MM.1S (cell line): Measurements from ENCODE around the gene TCF23.

Experiments used
- DNase-seq: peaks from one replicate; pipeline ENCODE4 v3.0.0-alpha.2; 2015
- H2AFZ ChIP-seq: fragments of 300-600 bp; sonication (generic); 2 replicates; pipeline ENCODE4 v1.6.0; 2016; ENCODE audit warnings: antibody characterized with exemption, low read length
- H3F3A ChIP-seq: fragments of 300-600 bp; sonication (generic); 2 replicates; pipeline ENCODE4 v1.6.1; 2016; ENCODE audit warnings: mild to moderate bottlenecking, antibody characterized with exemption, low read length, moderate library complexity, mixed read lengths; ENCODE audit not compliant: insufficient read depth
- H3K27ac ChIP-seq: fragments of 300-600 bp; sonication (generic); 2 replicates; pipeline ENCODE4 v1.5.1; 2016; ENCODE audit warnings: mild to moderate bottlenecking, low read length
- H3K27me3 ChIP-seq: fragments of 300-600 bp; sonication (generic); replicated peaks from 2 replicates; pipeline ENCODE4 v1.6.0; 2016; ENCODE audit warnings: low read length; ENCODE audit not compliant: insufficient read depth
- H3K36me3 ChIP-seq: fragments of 300-600 bp; sonication (generic); replicated peaks from 2 replicates; pipeline ENCODE4 v1.6.1; 2016; ENCODE audit warnings: mild to moderate bottlenecking, low read length, mixed read lengths; ENCODE audit not compliant: insufficient read depth
- H3K4me1 ChIP-seq: fragments of 300-600 bp; sonication (generic); 2 replicates; pipeline ENCODE4 v1.6.1; 2016; ENCODE audit warnings: low read length, mixed read lengths
- H3K4me2 ChIP-seq: fragments of 300-600 bp; sonication (generic); 2 replicates; pipeline ENCODE4 v1.6.0; 2016; ENCODE audit warnings: low read depth, low read length
- H3K4me3 ChIP-seq: fragments of 300-600 bp; sonication (generic); 2 replicates; pipeline ENCODE4 v1.5.1; 2016; ENCODE audit warnings: low read length, mixed read lengths
- H3K79me2 ChIP-seq: fragments of 300-600 bp; sonication (generic); 2 replicates; pipeline ENCODE4 v1.6.1; 2016; ENCODE audit warnings: mixed run types, low read length, mixed read lengths
- H3K9ac ChIP-seq: fragments of 300-600 bp; sonication (generic); 2 replicates; pipeline ENCODE4 v1.6.1; 2016; ENCODE audit warnings: low read length, mixed read lengths
- H3K9me2 ChIP-seq: fragments of 300-600 bp; sonication (generic); replicated peaks from 2 replicates; pipeline ENCODE4 v1.6.1; 2016; ENCODE audit warnings: mild to moderate bottlenecking, low read length, mixed read lengths; ENCODE audit not compliant: insufficient read depth
- H3K9me3 ChIP-seq: fragments of 300-600 bp; sonication (generic); replicated peaks from 2 replicates; pipeline ENCODE4 v1.6.1; 2016; ENCODE audit warnings: mild to moderate bottlenecking, low read length, mixed read lengths; ENCODE audit not compliant: insufficient read depth
- H4K20me1 ChIP-seq: fragments of 300-600 bp; sonication (generic); 2 replicates; pipeline ENCODE4 v1.6.1; 2016; ENCODE audit warnings: mild to moderate bottlenecking, low read length, moderate library complexity, mixed read lengths; ENCODE audit not compliant: insufficient read depth
- EZH2 ChIP-seq: fragments of 300-600 bp; sonication (generic); optimal IDR thresholded peaks from 2 replicates; pipeline ENCODE3; 2017; ENCODE audit warnings: low read depth, mild to moderate bottlenecking, antibody characterized with exemption, low read length, mixed read lengths
- EZH2phosphoT487 ChIP-seq: fragments of 300-600 bp; sonication (generic); IDR thresholded peaks from 2 replicates; pipeline ENCODE4 v1.6.1; 2018; ENCODE audit warnings: antibody characterized with exemption, low read length
- TF ChIP-seq, protein P1 (sequence below): fragments of 300-600 bp; sonication (generic); IDR thresholded peaks from 2 replicates; pipeline ENCODE4 v1.5.1; 2016; ENCODE audit warnings: antibody characterized with exemption, low read length, mixed read lengths

The TCF23 gene

DNA sequence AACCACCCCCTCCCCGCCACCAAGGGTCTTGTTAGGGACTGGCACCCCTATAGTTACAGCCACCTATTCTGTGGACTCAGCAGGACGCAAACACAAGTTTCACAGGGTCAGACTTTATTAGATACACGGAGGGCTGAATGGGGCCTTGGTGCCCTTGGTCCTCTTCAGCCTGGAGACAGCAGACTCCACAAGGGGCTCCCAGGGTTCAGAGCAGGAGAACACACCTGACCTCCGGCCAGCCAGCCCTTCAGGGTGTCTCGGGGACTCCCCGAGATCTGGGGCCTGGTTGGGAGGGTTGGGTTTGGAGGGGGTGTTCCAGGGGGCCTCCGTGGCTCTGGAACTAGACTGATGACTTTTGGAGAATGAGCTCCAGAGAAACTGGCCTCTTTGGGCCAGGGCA, 12.1 kb upstream of the TCF23 start:
- 0 out of 2 replicates have a peak, but pooled peaks cover 11% of the 10 kb centered on the region for H3F3A ChIP-seq
- H3K4me2 ChIP-seq: no peak overlapping the region
- no peak overlapping the region for H3K27ac ChIP-seq
- H3K9me3 ChIP-seq: no peaks in the 10 kb centered on the region
- H3K4me1 ChIP-seq: no peaks in the 10 kb centered on the region
- H3K79me2 ChIP-seq: peaks cover 25% of the 10 kb centered on the region
- TF ChIP-seq, protein P1, sequence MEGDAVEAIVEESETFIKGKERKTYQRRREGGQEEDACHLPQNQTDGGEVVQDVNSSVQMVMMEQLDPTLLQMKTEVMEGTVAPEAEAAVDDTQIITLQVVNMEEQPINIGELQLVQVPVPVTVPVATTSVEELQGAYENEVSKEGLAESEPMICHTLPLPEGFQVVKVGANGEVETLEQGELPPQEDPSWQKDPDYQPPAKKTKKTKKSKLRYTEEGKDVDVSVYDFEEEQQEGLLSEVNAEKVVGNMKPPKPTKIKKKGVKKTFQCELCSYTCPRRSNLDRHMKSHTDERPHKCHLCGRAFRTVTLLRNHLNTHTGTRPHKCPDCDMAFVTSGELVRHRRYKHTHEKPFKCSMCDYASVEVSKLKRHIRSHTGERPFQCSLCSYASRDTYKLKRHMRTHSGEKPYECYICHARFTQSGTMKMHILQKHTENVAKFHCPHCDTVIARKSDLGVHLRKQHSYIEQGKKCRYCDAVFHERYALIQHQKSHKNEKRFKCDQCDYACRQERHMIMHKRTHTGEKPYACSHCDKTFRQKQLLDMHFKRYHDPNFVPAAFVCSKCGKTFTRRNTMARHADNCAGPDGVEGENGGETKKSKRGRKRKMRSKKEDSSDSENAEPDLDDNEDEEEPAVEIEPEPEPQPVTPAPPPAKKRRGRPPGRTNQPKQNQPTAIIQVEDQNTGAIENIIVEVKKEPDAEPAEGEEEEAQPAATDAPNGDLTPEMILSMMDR: no peak
- TF ChIP-seq EZH2: no peak
- no peak for TF ChIP-seq EZH2phosphoT487
- no peaks in the 10 kb centered on the region for H3K27me3 ChIP-seq
- H3K36me3 ChIP-seq: no peaks in the 10 kb centered on the region
- DNase-seq: no peak
- H2AFZ ChIP-seq: no peak overlapping the region
- H4K20me1 ChIP-seq: no peaks in the 10 kb centered on the region
- H3K9ac ChIP-seq: no peak overlapping the region
- H3K4me3 ChIP-seq: no peak overlapping the region
- H3K9me2 ChIP-seq: no peaks in the 10 kb centered on the region

DNA sequence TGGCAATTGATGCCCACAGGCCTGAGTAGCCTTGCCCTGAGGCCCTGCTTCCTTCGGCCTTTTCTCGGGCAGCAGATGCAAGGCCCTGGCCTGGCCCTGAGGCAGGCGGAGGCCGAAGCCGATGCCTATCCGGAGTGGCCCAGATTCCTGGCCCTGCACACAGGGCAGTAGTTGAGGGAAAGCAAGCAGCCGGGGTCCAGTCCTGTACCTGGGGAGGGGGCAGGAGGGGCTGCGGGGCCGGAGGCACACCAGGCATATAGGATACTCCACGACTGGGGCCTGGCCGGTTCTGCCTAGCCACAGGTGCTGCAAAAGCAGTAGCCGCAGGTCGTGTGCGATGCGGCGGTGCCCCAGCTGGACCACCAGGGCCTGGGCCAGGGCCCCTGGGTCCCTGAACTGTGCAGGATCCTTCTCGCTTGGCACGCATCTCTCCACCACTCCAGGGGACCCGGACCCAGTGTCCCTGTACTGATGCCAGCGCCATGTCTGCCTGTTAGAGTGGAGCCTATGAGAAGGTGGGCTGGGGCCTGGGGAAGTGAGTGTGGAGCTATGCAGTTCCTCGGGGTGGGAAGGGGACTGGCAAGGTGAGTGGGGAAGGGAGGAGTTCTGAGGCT, 11.4 kb upstream of the TCF23 start:
- H3K79me2 ChIP-seq: peaks cover 20% of the 10 kb centered on the region

DNA sequence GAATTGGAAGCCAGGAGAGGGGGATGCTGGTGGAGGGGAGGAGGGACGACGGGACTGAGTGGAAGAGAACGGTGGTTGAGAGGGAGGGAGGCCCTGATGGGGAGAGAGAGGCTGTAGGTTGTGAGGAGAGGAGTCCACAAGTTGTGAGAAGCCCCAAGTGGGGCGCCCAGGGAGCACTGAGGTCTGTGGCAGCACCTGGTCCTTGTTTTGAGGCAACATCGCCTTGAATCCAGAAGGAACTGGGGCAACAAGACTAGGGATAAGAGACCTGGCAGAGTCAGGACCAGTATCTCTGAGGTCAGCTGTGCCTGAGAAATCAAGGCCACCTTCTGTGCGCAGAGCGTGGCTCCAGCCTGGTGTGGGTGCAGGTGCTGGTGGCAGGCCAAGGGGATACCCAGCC, 10.7 kb upstream of the TCF23 start:
- Histone ChIP-seq H3K9me2 (no peaks in the 10 kb centered on the region), H3K9ac (no peak overlapping the region), H2AFZ (no peak overlapping the region), H3F3A (0 out of 2 replicates have a peak, but pooled peaks cover 11% of the 10 kb centered on the region), H3K9me3 (no peaks in the 10 kb centered on the region), H3K4me3 (no peak overlapping the region), H3K36me3 (no peaks in the 10 kb centered on the region), H3K4me1 (no peaks in the 10 kb centered on the region), H4K20me1 (no peaks in the 10 kb centered on the region), H3K79me2 (peaks cover 14% of the 10 kb centered on the region), H3K4me2 (no peak overlapping the region), H3K27ac (no peak overlapping the region), H3K27me3 (no peaks in the 10 kb centered on the region)
- no peak for DNase-seq
- TF ChIP-seq EZH2: no peak
- no peak for TF ChIP-seq EZH2phosphoT487
- TF ChIP-seq, protein P1: no peak

More for the DNA sequence above, 11.4 kb upstream of the TCF23 start:
- Histone ChIP-seq H2AFZ (no peak overlapping the region), H4K20me1 (no peaks in the 10 kb centered on the region), H3K4me2 (no peak overlapping the region), H3K36me3 (no peaks in the 10 kb centered on the region), H3K9me3 (no peaks in the 10 kb centered on the region), H3K27me3 (no peaks in the 10 kb centered on the region), H3F3A (0 out of 2 replicates have a peak, but pooled peaks cover 11% of the 10 kb centered on the region), H3K9ac (no peak overlapping the region), H3K9me2 (no peaks in the 10 kb centered on the region), H3K4me1 (no peaks in the 10 kb centered on the region), H3K4me3 (no peak overlapping the region), H3K27ac (no peak overlapping the region)
- TF ChIP-seq, protein P1: no peak
- TF ChIP-seq EZH2: no peak
- TF ChIP-seq EZH2phosphoT487: no peak
- DNase-seq: no peak
